ENCODE data around the gene BRPF1.

Gene BRPF1

GRCh38 chr3:9701006-9701405 lies 30.5 kb upstream of the BRPF1 start:
- DNase-seq (ENCODE audit: low read depth): no peak

GRCh38 chr3:9701711-9702110 lies 29.8 kb upstream of the BRPF1 start:
- no peak for DNase-seq (ENCODE audit: low read depth)

- DNase-seq (ENCODE audit: low read depth): no peak
Measured at GRCh38 chr3:9703240-9703639, 28.3 kb upstream of the BRPF1 start.

GRCh38 chr3:9703736-9704346 lies 27.7 kb upstream of the BRPF1 start, which contains the start of gene CPNE9:
TSS of gene CPNE9 (plus strand) at chr3:9703833. CDS start at chr3:9703997, 164 bp downstream.
- DNase-seq (ENCODE audit: low read depth): no peak

- peak; percentile 41 for DNase-seq (ENCODE audit: low read depth)
Measured at GRCh38 chr3:9704347-9705322, 26.9 kb upstream of the BRPF1 start.

DNA sequence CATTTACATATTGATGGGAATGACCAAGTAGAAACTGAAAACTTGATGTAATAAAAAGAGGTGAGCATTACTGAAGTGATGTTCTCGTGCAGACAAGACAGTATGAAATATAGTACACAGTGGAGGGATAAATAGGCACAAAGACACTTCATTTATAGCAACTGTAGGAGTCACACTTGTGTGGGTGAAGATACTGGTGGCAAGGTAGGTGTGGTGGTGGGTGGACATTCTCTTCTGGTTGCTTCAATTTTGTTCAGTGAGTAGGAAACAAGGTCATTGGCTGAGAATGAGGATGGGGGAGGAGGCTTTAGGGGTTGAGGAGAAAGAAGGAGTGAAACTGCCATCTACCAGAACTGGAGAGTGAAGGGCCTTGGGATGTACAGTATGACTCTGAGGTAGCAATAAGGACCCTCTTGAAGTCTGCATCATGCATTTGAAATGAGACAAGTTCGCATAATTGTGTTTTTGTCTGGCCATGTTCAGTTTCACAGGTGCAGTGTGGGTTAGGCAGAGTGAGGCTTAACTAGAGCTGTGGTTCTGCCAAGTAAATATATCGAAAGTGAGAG lies 21.3 kb upstream of the BRPF1 start:
- DNase-seq (ENCODE audit: low read depth): no peak

DNA sequence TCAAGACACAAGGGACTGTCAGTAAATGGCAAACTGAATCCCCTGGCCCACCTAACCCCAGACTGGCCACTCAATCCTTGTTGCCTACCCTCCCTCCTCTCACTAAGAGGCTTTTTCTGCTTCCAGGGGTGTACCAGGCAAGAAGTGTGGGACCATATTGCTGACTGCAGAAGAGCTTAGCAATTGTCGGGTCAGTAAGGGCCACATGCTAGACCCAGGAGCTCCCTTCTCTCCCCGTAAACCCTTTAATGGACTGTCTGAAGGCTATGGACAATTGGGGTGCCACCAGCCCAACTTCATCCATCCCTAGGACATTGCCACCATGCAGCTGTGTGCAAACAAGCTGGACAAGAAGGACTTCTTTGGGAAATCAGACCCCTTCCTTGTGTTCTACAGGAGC lies 19.1 kb upstream of the BRPF1 start:
- DNase-seq (ENCODE audit: low read depth): no peak

- DNase-seq (ENCODE audit: low read depth): no peak
Measured at GRCh38 chr3:9713142-9713541, 18.4 kb upstream of the BRPF1 start.

DNA sequence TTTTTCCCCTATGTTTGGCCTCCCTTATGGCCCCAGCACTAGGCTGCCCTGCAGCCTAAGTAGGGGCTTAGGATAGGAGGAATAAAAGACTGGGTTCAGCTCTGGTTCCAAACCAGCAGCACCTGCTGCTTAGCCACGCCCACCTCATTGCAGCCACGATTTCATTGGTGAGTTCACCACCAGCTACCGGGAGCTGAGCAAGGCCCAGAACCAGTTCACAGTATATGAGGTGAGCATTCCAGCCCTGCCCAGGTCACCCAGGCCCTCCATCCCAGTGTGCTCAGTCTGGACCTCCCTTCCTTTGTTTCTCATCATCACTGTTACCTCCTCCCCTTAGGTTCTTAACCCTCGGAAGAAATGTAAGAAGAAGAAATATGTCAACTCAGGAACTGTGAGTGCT lies 16.4 kb upstream of the BRPF1 start:
- peak; percentile 8 for DNase-seq (ENCODE audit: low read depth)

DNA sequence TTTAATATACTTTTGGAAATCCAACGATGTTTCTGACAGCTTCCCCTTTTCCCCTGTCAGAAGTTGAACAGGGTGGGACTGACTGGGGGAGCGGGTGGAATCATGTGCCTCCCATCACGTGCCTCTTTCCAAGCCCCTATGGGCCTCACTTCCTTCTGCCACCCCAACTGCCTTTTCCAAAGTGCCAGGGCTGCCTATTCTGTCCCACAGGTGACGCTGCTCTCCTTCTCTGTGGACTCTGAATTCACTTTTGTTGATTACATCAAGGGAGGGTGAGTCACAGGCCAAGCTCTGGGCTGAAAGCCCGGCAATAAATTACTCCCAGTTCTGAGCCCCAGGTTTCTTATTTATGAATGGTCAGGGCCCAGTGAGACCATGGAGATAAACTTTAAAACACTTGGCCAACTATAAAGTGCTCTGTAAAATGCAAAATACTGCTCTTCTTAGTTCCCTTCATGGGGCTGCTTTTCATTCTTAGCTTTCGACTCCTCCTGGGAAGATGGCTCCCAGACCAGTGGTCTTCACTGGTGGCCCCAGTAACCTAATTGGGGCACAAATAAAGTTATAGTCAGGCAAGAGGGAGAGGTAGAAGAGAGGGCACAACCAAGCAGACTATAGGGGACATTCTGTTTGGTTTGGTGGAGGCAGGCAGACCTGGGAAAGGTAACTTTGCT lies 15.6 kb upstream of the BRPF1 start:
- peak; percentile 93 for DNase-seq (ENCODE audit: low read depth)

GRCh38 chr3:9716801-9717555 lies 14.6 kb upstream of the BRPF1 start:
- DNase-seq (ENCODE audit: low read depth): no peak

- DNase-seq (ENCODE audit: low read depth): no peak
Measured at GRCh38 chr3:9717563-9717962, 14.0 kb upstream of the BRPF1 start.

DNA sequence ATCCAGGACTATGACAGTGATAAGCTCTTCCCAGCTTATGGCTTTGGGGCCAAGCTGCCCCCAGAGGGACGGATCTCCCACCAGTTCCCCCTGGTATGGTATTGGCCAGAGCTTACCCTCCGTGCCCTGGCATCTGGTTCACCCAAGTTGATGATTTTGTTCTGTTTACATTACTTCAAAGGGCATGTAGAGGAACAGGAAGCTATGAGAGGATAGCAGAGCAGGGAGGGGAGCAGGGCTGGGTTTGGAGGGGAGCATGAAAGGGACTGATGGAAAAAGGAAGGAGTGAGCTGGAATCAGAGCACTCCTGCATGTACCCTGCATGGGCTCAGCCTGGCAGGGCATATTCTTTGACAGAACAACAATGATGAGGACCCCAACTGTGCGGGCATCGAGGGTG lies 13.4 kb upstream of the BRPF1 start:
- DNase-seq (ENCODE audit: low read depth): no peak

DNA sequence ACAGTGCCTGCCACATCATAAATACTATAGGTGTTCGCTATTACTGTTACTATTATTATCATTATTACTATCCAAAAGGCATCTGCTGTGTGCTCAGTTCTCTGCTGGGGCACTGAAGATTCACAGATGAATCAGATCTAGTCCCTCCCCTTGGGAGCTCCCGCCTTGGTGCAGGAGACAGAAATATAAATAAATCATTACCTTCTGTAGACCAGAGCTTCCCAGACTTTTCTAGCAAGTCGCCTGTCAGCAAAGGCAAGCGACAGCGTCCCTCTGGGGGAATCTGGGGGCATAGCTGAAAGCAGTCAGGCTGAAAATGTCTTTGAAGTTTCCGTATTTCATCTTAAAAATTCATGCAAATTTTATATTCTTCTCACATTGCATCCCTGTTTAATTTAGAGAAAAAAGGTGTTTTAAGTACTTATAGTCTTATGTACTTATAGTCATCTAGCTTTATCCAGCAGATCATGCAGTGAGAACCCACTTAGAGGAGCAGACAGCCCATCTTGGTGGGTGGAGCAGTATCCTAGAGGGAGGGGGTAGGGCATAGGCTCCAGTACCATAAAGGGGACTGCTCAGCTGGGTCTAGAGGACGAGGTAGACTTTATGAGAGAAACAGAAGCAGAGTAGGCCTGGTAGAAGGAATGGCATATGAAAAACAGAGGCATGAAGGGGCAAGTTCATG lies 10.4 kb upstream of the BRPF1 start:
- DNase-seq (ENCODE audit: low read depth): peak; percentile 37

GRCh38 chr3:9721700-9722060 lies 9.9 kb upstream of the BRPF1 start:
- no peak for DNase-seq (ENCODE audit: low read depth)

GRCh38 chr3:9725775-9726515 lies 5.6 kb upstream of the BRPF1 start:
- DNase-seq (ENCODE audit: low read depth): no peak

DNA sequence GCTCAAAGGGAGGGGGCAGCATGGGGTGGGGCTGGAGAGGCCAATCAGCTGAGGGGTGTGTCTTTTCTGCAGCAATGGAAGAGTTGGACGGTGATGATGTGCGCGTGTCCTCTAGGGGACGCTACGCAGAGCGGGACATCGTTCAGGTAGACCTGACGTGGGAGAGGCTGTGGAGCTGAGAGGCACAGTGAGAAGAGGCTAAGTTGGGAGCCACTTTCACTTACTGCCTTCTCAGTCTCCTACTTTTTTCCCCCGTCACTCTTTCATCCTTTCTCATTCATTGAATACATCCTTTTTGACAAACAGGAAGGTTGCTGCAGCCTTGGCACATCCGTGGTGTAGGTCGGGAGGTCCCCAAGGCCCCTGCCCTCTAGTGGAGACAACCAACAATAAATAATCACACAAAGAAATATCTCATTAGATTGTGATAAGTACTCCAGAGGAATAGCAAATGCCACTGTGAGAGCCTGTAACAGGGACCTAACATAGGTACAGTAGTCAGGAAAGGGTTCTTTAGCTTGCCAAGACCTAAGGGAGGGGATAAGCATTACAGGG lies 4.4 kb upstream of the BRPF1 start:
- DNase-seq (ENCODE audit: low read depth): peak; percentile 61

DNA sequence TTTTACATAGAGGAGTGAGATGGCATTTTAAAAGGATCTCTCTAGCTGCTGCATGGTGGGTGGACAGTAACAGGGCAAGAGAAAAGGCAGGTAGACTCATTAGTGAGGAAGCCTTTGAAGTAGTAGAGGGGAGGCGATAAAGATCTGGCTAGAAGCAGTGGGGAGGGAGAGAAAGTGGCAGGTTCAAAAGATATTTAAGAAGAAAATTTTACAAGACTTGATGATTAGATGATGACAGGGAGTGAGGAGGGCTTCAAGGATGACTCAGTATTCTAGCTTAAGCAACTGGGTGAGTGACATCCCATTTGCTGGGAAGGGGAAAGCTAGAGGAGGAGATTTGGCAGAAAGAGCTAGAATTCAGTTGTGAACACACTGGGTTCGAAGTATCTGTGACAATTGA lies 3.8 kb upstream of the BRPF1 start:
- peak; percentile 39 for DNase-seq (ENCODE audit: low read depth)

DNA sequence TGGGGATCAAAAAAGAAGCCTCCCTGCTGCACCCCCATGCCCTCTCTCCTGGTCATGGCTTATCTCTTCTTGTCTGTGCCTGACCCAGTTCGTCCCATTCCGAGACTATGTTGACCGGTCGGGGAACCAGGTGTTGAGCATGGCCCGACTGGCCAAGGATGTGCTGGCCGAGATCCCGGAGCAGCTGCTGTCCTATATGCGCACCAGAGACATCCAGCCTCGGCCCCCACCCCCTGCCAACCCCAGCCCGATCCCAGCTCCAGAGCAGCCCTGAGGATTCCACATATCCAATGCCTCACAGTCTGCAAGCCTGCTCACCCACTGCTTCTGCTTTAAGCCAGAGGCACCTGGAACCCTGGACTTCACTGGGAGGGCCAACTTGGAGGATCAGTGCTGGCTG lies 2.1 kb upstream of the BRPF1 start:
- DNase-seq (ENCODE audit: low read depth): no peak

DNA sequence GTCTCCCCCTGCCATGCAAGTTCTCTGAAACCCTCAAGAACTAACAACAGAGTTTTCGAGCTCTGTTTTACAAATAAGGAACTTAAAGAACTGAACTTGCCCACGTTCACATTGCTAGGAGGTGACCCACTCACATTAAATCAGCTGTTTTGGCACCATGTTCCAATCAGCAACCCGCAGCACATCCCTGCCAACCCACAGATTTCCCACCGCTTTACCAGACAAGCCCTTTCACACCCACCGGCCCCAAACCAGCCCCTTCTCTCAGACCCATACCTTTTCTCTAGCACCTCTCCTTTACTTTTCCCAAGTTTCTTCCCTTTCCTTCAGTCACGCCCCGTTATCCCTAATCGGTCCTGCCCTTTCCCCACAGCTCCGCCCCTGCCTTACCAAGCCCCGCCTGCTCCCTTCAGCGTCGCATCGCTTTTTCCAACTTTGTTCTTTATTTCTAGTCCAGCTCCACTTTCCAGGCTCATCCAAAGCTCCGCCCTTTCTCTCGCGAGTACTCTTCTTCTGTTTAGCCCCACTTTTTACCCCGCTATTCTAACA lies 804 bp upstream of the BRPF1 start:
- DNase-seq (ENCODE audit: low read depth): no peak
